ENCODE measurements around the gene ADK. TPM values are rescaled to one million over a fixed set of nuclear protein-coding genes. Genes with fewer than 3 reads are reported as not detected.

ADK gene
- total RNA-seq, 1 experiment from 2014 or later = 51.4 TPM

GRCh38 chr10:74738985-74739567, 588.1 kb downstream of the ADK start:
- no peak for DNase-seq (ENCODE audit: low spot score)

DNA sequence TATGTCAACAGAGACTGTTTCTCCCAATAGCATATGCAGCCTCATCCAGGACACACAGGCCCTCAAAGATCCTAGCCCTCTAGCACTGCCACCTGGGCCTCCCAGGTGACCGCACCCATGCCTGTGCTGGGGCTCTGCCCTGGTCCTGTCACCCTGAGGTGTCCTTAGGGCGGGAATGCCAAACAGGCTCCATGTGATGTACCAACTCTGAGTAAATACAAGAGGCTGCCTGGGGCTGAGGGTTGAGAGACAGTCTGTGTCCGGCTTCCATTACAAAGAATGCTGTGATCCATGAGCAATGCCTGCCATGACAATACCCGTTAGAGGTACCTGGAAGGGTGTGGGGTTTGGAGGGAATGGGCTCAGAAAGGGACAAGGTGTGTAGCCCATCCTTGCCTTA, 592.4 kb downstream of the ADK start:
- DNase-seq (ENCODE audit: low spot score) = no peak

GRCh38 chr10:74745449-74745848, 594.4 kb downstream of the ADK start:
- DNase-seq (ENCODE audit: low spot score) = no peak

- no peak for DNase-seq (ENCODE audit: low spot score)
These were observed 595.8 kb downstream of the ADK start for GRCh38 chr10:74746813-74747212.

DNA sequence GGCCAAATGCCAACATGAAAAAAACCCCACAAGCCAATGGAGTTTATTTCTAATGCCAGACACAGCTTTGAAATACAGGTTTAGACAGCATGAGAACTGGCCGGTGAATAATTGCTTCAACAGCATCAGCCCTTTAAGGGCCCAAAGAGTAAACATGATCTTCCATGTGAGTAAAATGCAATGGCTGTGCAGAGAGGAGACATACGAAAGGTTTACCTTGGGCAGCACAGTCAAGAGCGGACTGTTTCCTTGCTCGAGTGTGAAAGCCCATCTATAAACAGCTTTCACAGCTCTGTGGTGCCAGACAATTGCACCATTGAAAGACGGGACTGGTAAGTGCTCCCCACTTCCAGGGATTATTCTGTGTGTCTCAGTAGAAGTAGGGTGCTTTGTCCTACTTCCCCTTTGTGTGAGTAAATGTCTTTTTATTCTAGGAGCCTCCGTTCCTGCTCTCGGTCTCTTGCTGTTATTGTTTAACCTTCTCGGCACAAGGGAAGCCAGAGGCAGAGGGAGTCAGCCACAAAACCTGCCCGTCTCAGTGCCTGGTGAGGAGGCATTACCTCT, 597.5 kb downstream of the ADK start:
- DNase-seq (ENCODE audit: low spot score) = no peak

GRCh38 chr10:74750848-74751274, 599.8 kb downstream of the ADK start:
- DNase-seq (ENCODE audit: low spot score) = no peak

- DNase-seq (ENCODE audit: low spot score) = no peak
These were observed 601.5 kb downstream of the ADK start for GRCh38 chr10:74752371-74753040.

GRCh38 chr10:74753442-74754211, 602.6 kb downstream of the ADK start:
- peak; percentile 68 for DNase-seq (ENCODE audit: low spot score)

DNA sequence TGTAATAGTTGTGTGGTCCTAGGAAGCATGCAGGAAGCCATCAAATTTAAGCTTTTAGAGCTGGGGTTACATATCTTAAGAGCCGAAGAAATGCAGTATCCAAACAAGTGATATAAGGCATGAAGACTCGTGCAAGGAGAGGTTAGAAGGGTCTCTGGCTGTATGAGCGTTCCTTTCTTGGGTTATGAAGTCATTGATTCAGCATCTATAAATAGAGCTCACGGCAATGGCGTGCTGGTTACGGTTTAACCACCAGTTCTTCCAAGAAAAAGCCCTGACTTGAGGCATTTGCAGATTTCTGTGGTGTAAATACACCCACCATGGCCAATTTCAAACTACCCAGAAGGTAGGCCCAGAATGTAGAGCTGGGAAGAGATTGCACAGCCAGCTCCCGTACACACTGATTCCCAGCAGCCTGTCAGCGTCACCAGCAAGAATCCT, 603.4 kb downstream of the ADK start:
- no peak for DNase-seq (ENCODE audit: low spot score)

GRCh38 chr10:74755273-74755672, 604.3 kb downstream of the ADK start:
- no peak for DNase-seq (ENCODE audit: low spot score)

Other genes starting within 250 kb of the ADK start
- gene PLAU, start 240.1 kb upstream of the ADK start, total RNA-seq (2014; rRNA removed; shearing (Covaris generic)) = 6.7 and 8.9 TPM in 2 replicates
- 142 and 146 TPM in 2 replicates for gene VCL, start 153.1 kb upstream of the ADK start, total RNA-seq (2014; rRNA removed; shearing (Covaris generic))
- 49.1 and 56.8 TPM in 2 replicates for gene AP3M1, start 393 bp upstream of the ADK start, total RNA-seq (2014; rRNA removed; shearing (Covaris generic))